Measurements from ENCODE around the gene ARCN1.

DNA sequence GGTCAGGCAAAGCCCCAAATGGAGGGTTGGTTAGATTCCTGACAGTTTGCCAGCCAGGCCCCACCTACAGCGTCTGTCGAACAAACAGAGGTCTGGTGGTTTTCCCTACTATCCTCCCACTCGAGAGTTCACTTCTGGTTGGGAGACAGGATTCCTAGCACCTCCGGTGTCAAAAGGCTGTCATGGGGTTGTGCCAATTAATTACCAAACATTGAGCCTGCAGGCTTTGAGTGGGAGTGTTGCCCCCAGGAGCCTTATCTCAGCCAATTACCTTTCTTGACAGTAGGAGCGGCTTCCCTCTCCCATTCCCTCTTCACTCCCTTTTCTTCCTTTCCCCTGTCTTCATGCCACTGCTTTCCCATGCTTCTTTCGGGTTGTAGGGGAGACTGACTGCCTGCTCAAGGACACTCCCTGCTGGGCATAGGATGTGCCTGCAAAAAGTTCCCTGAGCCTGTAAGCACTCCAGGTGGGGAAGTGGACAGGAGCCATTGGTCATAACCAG is 49.6 kb upstream of the ARCN1 start:
- TF ChIP-seq POLR2A (IDR thresholded peaks at IDR 0.05; ENCODE audit: low read depth, low read length): no peak
- TF ChIP-seq TAF1 (IDR thresholded peaks at IDR 0.05; ENCODE audit: borderline replicate concordance, low read depth, low read length): no peak
- no peak for TF ChIP-seq POLR2AphosphoS5 (IDR thresholded peaks at IDR 0.05; ENCODE audit: low read depth, low read length)
